ENCODE measurements around the gene ATAD3A. TPM values are rescaled to one million over a fixed set of nuclear protein-coding genes. Genes with fewer than 3 reads are reported as not detected.

Gene ATAD3A
- total RNA-seq, 1 experiment from 2014 or later: 92.7 TPM

DNA sequence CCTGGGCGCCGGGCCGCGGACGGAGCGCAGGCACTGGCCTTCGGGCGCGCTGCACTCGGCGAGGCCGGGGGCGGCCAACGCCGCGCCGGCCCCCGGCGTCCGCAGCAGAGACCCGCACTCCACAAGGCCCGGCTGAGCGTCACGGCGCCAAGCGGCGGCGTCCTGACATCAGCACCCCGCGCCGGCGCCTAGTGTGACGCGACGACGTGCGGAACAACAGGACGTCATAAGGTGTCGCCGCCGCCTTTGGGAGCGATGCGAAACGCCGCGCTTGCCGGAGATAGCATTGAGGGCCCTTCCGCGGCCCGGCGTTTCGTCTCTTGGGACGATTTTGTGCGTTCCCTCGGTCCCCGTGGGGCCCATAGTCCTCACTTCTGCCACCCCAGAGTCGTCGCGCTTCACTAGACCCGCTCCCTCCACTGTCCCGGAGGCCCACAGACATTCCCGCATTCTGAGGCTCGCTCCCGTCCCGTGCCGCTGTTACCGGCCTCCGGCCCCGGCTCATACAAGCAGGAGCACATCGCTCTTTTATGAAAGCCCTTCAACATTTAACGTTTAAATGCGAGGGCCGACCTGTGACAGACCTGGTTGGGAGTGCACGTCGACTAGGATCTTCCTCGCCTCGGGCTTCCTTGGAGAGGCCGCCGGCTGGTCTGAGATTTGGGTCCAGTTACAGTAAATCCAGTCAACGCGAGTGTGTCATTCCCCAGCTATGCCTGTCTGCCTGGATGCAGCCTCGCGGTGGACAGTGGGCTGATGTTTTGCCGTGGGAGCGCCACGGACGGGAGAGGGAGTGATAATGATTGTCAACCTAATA, 63.0 kb downstream of the ATAD3A start, which contains the start of gene SSU72:
Gene SSU72 (minus strand): TSS at position 143 of the 817 bp plus-strand sequence. CDS start 306 bp downstream, outside the sequence.
- Histone ChIP-seq H3K36me3 (ENCODE audit: insufficient read depth, low read length, poor library complexity, severe bottlenecking) (peaks cover 21% of the 10 kb centered on the region), H3K9me3 (ENCODE audit: low read depth, low read length, poor library complexity, severe bottlenecking) (no peaks in the 10 kb centered on the region), H3K4me1 (ENCODE audit: insufficient read depth, low read length, poor library complexity, severe bottlenecking) (peaks cover 13% of the 10 kb centered on the region), H3K27me3 (replicated peaks; ENCODE audit: insufficient read depth, low read depth, low read length, poor library complexity) (peaks cover 7% of the 10 kb centered on the region), H3K27ac (ENCODE audit: low read depth, low read length, poor library complexity, severe bottlenecking) (peak within 1 kb of the TSS; percentile 99), H3K4me3 (ENCODE audit: low read depth, low read length, poor library complexity, severe bottlenecking) (peak within 1 kb of the TSS; percentile 100)
- ChIA-PET POLR2A (ENCODE audit: low non-redundant PET) (no interaction called here), CTCF (no interaction called here)
- intact Hi-C loops (cut with micrococcal nuclease; ENCODE audit: unreplicated experiment): no loop called here
- TF ChIP-seq, protein P1, sequence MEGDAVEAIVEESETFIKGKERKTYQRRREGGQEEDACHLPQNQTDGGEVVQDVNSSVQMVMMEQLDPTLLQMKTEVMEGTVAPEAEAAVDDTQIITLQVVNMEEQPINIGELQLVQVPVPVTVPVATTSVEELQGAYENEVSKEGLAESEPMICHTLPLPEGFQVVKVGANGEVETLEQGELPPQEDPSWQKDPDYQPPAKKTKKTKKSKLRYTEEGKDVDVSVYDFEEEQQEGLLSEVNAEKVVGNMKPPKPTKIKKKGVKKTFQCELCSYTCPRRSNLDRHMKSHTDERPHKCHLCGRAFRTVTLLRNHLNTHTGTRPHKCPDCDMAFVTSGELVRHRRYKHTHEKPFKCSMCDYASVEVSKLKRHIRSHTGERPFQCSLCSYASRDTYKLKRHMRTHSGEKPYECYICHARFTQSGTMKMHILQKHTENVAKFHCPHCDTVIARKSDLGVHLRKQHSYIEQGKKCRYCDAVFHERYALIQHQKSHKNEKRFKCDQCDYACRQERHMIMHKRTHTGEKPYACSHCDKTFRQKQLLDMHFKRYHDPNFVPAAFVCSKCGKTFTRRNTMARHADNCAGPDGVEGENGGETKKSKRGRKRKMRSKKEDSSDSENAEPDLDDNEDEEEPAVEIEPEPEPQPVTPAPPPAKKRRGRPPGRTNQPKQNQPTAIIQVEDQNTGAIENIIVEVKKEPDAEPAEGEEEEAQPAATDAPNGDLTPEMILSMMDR (conservative IDR thresholded peaks at IDR 0.05; ENCODE audit: low read depth, low read length): no peak
- TF ChIP-seq EZH2 (IDR thresholded peaks at IDR 0.05; ENCODE audit: borderline replicate concordance, low read depth, low read length, poor library complexity, severe bottlenecking): no peak
- peak; percentile 95 for DNase-seq (ENCODE audit: low spot score)
- TSS peak; percentile 92 for BruUV-seq (replicated peaks)

DNA sequence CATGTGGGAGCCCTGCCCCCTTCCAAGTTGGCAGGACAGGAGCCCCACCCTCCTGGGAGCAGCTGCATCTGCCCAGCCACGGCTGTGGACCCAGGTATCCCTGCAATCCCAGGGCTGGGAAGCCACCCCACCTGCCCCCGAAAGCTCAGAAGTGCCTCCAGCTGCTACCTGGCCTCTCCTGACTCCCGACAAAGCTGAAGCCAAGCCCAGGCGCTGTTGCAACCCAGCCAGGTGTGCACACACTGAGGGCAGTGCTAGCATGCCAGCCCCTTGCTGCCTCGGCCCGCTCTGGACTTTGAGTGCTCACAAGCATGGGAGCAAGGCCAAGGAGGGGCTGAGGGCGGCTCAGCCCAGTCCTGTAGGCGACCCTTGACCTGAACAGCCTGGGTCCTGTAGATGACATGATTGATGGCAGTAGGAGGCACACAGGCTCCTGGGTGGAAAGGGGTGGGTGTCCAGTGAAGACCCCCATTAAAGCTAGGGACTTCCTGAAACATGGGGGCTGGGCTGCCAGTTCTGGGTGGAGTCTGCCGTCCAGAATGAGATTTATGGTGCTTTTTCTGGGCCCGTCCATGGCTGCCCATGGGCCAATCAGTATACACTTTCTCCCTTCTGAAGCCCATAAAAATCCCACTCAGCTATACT, 65.5 kb downstream of the ATAD3A start:
- CTCF ChIA-PET: no interaction called here
- POLR2A ChIA-PET (ENCODE audit: low non-redundant PET): no interaction called here
- BruUV-seq (replicated peaks): no TSS peak
- Histone ChIP-seq H3K4me1 (ENCODE audit: insufficient read depth, low read length, poor library complexity, severe bottlenecking) (peaks cover 13% of the 10 kb centered on the region), H3K27me3 (replicated peaks; ENCODE audit: insufficient read depth, low read depth, low read length, poor library complexity) (peaks cover 23% of the 10 kb centered on the region), H3K27ac (ENCODE audit: low read depth, low read length, poor library complexity, severe bottlenecking) (no peak overlapping the region), H3K4me3 (ENCODE audit: low read depth, low read length, poor library complexity, severe bottlenecking) (no peak overlapping the region), H3K9me3 (ENCODE audit: low read depth, low read length, poor library complexity, severe bottlenecking) (no peaks in the 10 kb centered on the region), H3K36me3 (ENCODE audit: insufficient read depth, low read length, poor library complexity, severe bottlenecking) (peaks cover 5% of the 10 kb centered on the region)
- TF ChIP-seq, protein P1 (conservative IDR thresholded peaks at IDR 0.05; ENCODE audit: low read depth, low read length): no peak
- TF ChIP-seq EZH2 (IDR thresholded peaks at IDR 0.05; ENCODE audit: borderline replicate concordance, low read depth, low read length, poor library complexity, severe bottlenecking): no peak
- intact Hi-C loops (cut with micrococcal nuclease; ENCODE audit: unreplicated experiment): no loop called here
- no peak for DNase-seq (ENCODE audit: low spot score)

DNA sequence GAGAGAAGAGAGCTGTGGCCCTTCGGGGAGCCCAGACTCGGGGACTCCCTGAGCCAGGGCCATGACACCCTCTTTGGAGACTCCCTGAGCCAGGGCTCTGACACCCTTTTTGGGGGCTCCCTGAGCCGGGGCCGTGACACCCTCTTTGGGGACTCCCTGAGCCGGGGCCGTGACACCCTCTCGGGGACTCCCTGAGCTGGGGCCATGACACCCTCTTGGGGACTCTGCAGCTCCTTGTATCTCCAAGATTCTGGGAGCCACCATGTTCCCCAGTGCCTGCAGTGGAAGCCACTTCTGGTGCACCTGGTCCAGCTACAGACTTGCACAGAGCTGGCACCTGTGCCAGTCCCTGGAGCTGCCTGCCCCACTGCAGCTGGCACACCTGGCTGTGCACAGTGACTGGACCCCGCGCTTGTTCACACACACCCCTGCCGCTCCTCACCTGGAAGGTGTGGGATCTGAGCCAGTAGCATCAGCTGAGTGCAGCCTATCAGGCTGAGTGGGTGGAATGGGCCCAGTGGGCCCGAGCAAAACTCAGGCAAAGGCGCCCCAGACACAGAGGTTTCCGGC, 66.5 kb downstream of the ATAD3A start:
- CTCF ChIA-PET: no interaction called here
- H3K36me3 ChIP-seq (ENCODE audit: insufficient read depth, low read length, poor library complexity, severe bottlenecking): no peaks in the 10 kb centered on the region
- H3K4me1 ChIP-seq (ENCODE audit: insufficient read depth, low read length, poor library complexity, severe bottlenecking): peaks cover 6% of the 10 kb centered on the region
- H3K27me3 ChIP-seq (replicated peaks; ENCODE audit: insufficient read depth, low read depth, low read length, poor library complexity): peaks cover 33% of the 10 kb centered on the region
- DNase-seq (ENCODE audit: low spot score): no peak
- no peak overlapping the region for H3K27ac ChIP-seq (ENCODE audit: low read depth, low read length, poor library complexity, severe bottlenecking)
- no peak overlapping the region for H3K4me3 ChIP-seq (ENCODE audit: low read depth, low read length, poor library complexity, severe bottlenecking)
- no TSS peak for BruUV-seq (replicated peaks)
- H3K9me3 ChIP-seq (ENCODE audit: low read depth, low read length, poor library complexity, severe bottlenecking): no peaks in the 10 kb centered on the region
- TF ChIP-seq, protein P1 (conservative IDR thresholded peaks at IDR 0.05; ENCODE audit: low read depth, low read length): no peak
- TF ChIP-seq EZH2 (IDR thresholded peaks at IDR 0.05; ENCODE audit: borderline replicate concordance, low read depth, low read length, poor library complexity, severe bottlenecking): no peak
- intact Hi-C loops (cut with micrococcal nuclease; ENCODE audit: unreplicated experiment): no loop called here
- POLR2A ChIA-PET (ENCODE audit: low non-redundant PET): interaction anchor here (0.7 kb wide), 1 partner anchor 292 kb away, joined by 3 read pairs; no protein-coding TSS in a partner anchor
